ENCODE measurements around the gene MORN4.

The MORN4 gene

GRCh38 chr10:97632949-97633884, at the start of gene MORN4:
TSS of gene MORN4 (minus strand) at chr10:97633500. CDS start at chr10:97619653, 13,847 bp downstream.
- H3K4me1 ChIP-seq (ENCODE audit: control insufficient read depth, insufficient read depth, low read length) = no peaks in the 10 kb centered on the region
- H3K36me3 ChIP-seq (ENCODE audit: control insufficient read depth, insufficient read depth, low read length) = no peaks in the 10 kb centered on the region
- H3K4me3 ChIP-seq (ENCODE audit: low read length) = peak within 1 kb of the TSS; percentile 58
- DNase-seq (ENCODE audit: low read depth, low spot score) = peak; percentile 90
- no CpG with 5 or more reads among the region's 62 CpGs for WGBS (ENCODE audit: insufficient coverage, insufficient read length)
- no peaks in the 10 kb centered on the region for H3K27me3 ChIP-seq (ENCODE audit: control insufficient read depth, insufficient read depth, low read length)
- H3K9me3 ChIP-seq (ENCODE audit: control insufficient read depth, insufficient read depth, low read length) = no peaks in the 10 kb centered on the region
- H3K27ac ChIP-seq (ENCODE audit: low read length) = no peak within 1 kb of the TSS

GRCh38 chr10:97682042-97682441, 48.7 kb upstream of the MORN4 start:
- Histone ChIP-seq H3K36me3 (ENCODE audit: control insufficient read depth, insufficient read depth, low read length) (peaks cover 5% of the 10 kb centered on the region; the same call in 1 of the 2 replicates), H3K27me3 (ENCODE audit: control insufficient read depth, insufficient read depth, low read length) (no peaks in the 10 kb centered on the region), H3K4me1 (ENCODE audit: control insufficient read depth, insufficient read depth, low read length) (no peaks in the 10 kb centered on the region), H3K27ac (ENCODE audit: low read length) (no peak overlapping the region), H3K4me3 (ENCODE audit: low read length) (no peak overlapping the region), H3K9me3 (ENCODE audit: control insufficient read depth, insufficient read depth, low read length) (no peaks in the 10 kb centered on the region)
- no CpG with 5 or more reads among the region's 4 CpGs for WGBS (ENCODE audit: insufficient coverage, insufficient read length)
- DNase-seq (ENCODE audit: low read depth, low spot score) = no peak

- H3K27me3 ChIP-seq (ENCODE audit: control insufficient read depth, insufficient read depth, low read length) = no peaks in the 10 kb centered on the region
- no peak overlapping the region for H3K27ac ChIP-seq (ENCODE audit: low read length)
- no peak for DNase-seq (ENCODE audit: low read depth, low spot score)
- H3K4me3 ChIP-seq (ENCODE audit: low read length) = no peak overlapping the region; the same call in 1 of the 2 replicates
- no peaks in the 10 kb centered on the region for H3K9me3 ChIP-seq (ENCODE audit: control insufficient read depth, insufficient read depth, low read length)
- peaks cover 15% of the 10 kb centered on the region; the same call in 1 of the 2 replicates for H3K36me3 ChIP-seq (ENCODE audit: control insufficient read depth, insufficient read depth, low read length)
- no peaks in the 10 kb centered on the region for H3K4me1 ChIP-seq (ENCODE audit: control insufficient read depth, insufficient read depth, low read length)
- WGBS (ENCODE audit: insufficient coverage, insufficient read length) = no CpG with 5 or more reads among the region's 16 CpGs
Measured at GRCh38 chr10:97679594-97679993, 46.3 kb upstream of the MORN4 start.

- no peak for DNase-seq (ENCODE audit: low read depth, low spot score)
- Histone ChIP-seq H3K36me3 (ENCODE audit: control insufficient read depth, insufficient read depth, low read length) (peaks cover 24% of the 10 kb centered on the region), H3K27me3 (ENCODE audit: control insufficient read depth, insufficient read depth, low read length) (no peaks in the 10 kb centered on the region), H3K9me3 (ENCODE audit: control insufficient read depth, insufficient read depth, low read length) (no peaks in the 10 kb centered on the region), H3K4me3 (ENCODE audit: low read length) (no peak overlapping the region), H3K27ac (ENCODE audit: low read length) (no peak overlapping the region), H3K4me1 (ENCODE audit: control insufficient read depth, insufficient read depth, low read length) (no peaks in the 10 kb centered on the region)
- no CpG with 5 or more reads among the region's 2 CpGs for WGBS (ENCODE audit: insufficient coverage, insufficient read length)
Measured at GRCh38 chr10:97676770-97677581, 43.7 kb upstream of the MORN4 start.

GRCh38 chr10:97675222-97675621, 41.9 kb upstream of the MORN4 start:
- DNase-seq (ENCODE audit: low read depth, low spot score) = no peak
- WGBS (ENCODE audit: insufficient coverage, insufficient read length) = no CpG with 5 or more reads among the region's 9 CpGs
- Histone ChIP-seq H3K27ac (ENCODE audit: low read length) (no peak overlapping the region), H3K4me3 (ENCODE audit: low read length) (no peak overlapping the region), H3K36me3 (ENCODE audit: control insufficient read depth, insufficient read depth, low read length) (peaks cover 24% of the 10 kb centered on the region), H3K27me3 (ENCODE audit: control insufficient read depth, insufficient read depth, low read length) (no peaks in the 10 kb centered on the region), H3K9me3 (ENCODE audit: control insufficient read depth, insufficient read depth, low read length) (no peaks in the 10 kb centered on the region), H3K4me1 (ENCODE audit: control insufficient read depth, insufficient read depth, low read length) (no peaks in the 10 kb centered on the region)

GRCh38 chr10:97673736-97674525, 40.6 kb upstream of the MORN4 start:
- no CpG with 5 or more reads among the region's 8 CpGs for WGBS (ENCODE audit: insufficient coverage, insufficient read length)
- H3K36me3 ChIP-seq (ENCODE audit: control insufficient read depth, insufficient read depth, low read length) = peaks cover 24% of the 10 kb centered on the region
- no peak overlapping the region for H3K27ac ChIP-seq (ENCODE audit: low read length)

GRCh38 chr10:97669571-97669970, 36.3 kb upstream of the MORN4 start:
- WGBS (ENCODE audit: insufficient coverage, insufficient read length) = no CpG with 5 or more reads among the region's 1 CpG
- Histone ChIP-seq H3K4me3 (ENCODE audit: low read length) (no peak overlapping the region), H3K36me3 (ENCODE audit: control insufficient read depth, insufficient read depth, low read length) (peaks cover 9% of the 10 kb centered on the region), H3K27me3 (ENCODE audit: control insufficient read depth, insufficient read depth, low read length) (no peaks in the 10 kb centered on the region), H3K9me3 (ENCODE audit: control insufficient read depth, insufficient read depth, low read length) (no peaks in the 10 kb centered on the region), H3K27ac (ENCODE audit: low read length) (no peak overlapping the region), H3K4me1 (ENCODE audit: control insufficient read depth, insufficient read depth, low read length) (no peaks in the 10 kb centered on the region)
- DNase-seq (ENCODE audit: low read depth, low spot score) = no peak

More at GRCh38 chr10:97673736-97674525, 40.6 kb upstream of the MORN4 start:
- no peak for DNase-seq (ENCODE audit: low read depth, low spot score)
- Histone ChIP-seq H3K9me3 (ENCODE audit: control insufficient read depth, insufficient read depth, low read length) (no peaks in the 10 kb centered on the region), H3K4me3 (ENCODE audit: low read length) (no peak overlapping the region), H3K4me1 (ENCODE audit: control insufficient read depth, insufficient read depth, low read length) (no peaks in the 10 kb centered on the region), H3K27me3 (ENCODE audit: control insufficient read depth, insufficient read depth, low read length) (no peaks in the 10 kb centered on the region)

GRCh38 chr10:97667463-97667862, 34.2 kb upstream of the MORN4 start:
- no CpG with 5 or more reads among the region's 6 CpGs for WGBS (ENCODE audit: insufficient coverage, insufficient read length)
- DNase-seq (ENCODE audit: low read depth, low spot score) = no peak
- H3K9me3 ChIP-seq (ENCODE audit: control insufficient read depth, insufficient read depth, low read length) = no peaks in the 10 kb centered on the region
- H3K27ac ChIP-seq (ENCODE audit: low read length) = no peak overlapping the region
- H3K36me3 ChIP-seq (ENCODE audit: control insufficient read depth, insufficient read depth, low read length) = no peaks in the 10 kb centered on the region; the same call in 1 of the 2 replicates
- H3K27me3 ChIP-seq (ENCODE audit: control insufficient read depth, insufficient read depth, low read length) = no peaks in the 10 kb centered on the region
- no peak overlapping the region for H3K4me3 ChIP-seq (ENCODE audit: low read length)
- no peaks in the 10 kb centered on the region for H3K4me1 ChIP-seq (ENCODE audit: control insufficient read depth, insufficient read depth, low read length)

GRCh38 chr10:97666992-97667391, 33.7 kb upstream of the MORN4 start:
- H3K36me3 ChIP-seq (ENCODE audit: control insufficient read depth, insufficient read depth, low read length) = no peaks in the 10 kb centered on the region; the same call in 1 of the 2 replicates
- H3K9me3 ChIP-seq (ENCODE audit: control insufficient read depth, insufficient read depth, low read length) = no peaks in the 10 kb centered on the region; the same call in 1 of the 2 replicates
- no peak for DNase-seq (ENCODE audit: low read depth, low spot score)
- WGBS (ENCODE audit: insufficient coverage, insufficient read length) = no CpG with 5 or more reads among the region's 7 CpGs
- no peaks in the 10 kb centered on the region for H3K4me1 ChIP-seq (ENCODE audit: control insufficient read depth, insufficient read depth, low read length)
- no peak overlapping the region for H3K4me3 ChIP-seq (ENCODE audit: low read length)
- H3K27ac ChIP-seq (ENCODE audit: low read length) = no peak overlapping the region
- no peaks in the 10 kb centered on the region for H3K27me3 ChIP-seq (ENCODE audit: control insufficient read depth, insufficient read depth, low read length)

Data from iPS DF 6.9 (cell line).